Right renal pelvis (tissue), 4 donors: ENCODE measurements around the gene TNFRSF12A. TPM values are rescaled to one million over a fixed set of nuclear protein-coding genes. Genes with fewer than 3 reads are reported as not detected.

Experiments used
- DNase-seq, 4 donors: peaks; one replicate each; pipeline ENCODE4 v3.0.0-alpha.2; 2013; ENCODE audit warnings: low read depth in 4 of 4, low spot score in 3 of 4, missing footprints in 1 of 4
- polyA plus RNA-seq, 4 donors: library from polyadenylated mRNA; unstranded; fragments of 120-200 nt; gene quantifications; one replicate each; pipeline ENCODE4 v1.2.1, GENCODE V29; 2013; ENCODE audit not compliant: insufficient read length in 4 of 4

TNFRSF12A gene
- polyA plus RNA-seq, 4 donors = 7.5 to 18.2 (median 13.0) TPM

GRCh38 chr16:2985893-2986355 lies 34.2 kb upstream of the TNFRSF12A start:
- DNase-seq = no peak

GRCh38 chr16:2986623-2987188 lies 33.5 kb upstream of the TNFRSF12A start:
- DNase-seq = no peak

- no peak for DNase-seq
Observed at GRCh38 chr16:2987286-2987685, 32.9 kb upstream of the TNFRSF12A start.

- DNase-seq = no peak
Observed at GRCh38 chr16:2987833-2988232, 32.3 kb upstream of the TNFRSF12A start.

- no peak for DNase-seq
Observed at GRCh38 chr16:2988590-2989099, 31.5 kb upstream of the TNFRSF12A start.

- DNase-seq = no peak
Observed at GRCh38 chr16:2990891-2991290, 29.3 kb upstream of the TNFRSF12A start.

GRCh38 chr16:2991566-2992261 lies 28.5 kb upstream of the TNFRSF12A start:
- DNase-seq = no peak

GRCh38 chr16:2992383-2993081 lies 27.6 kb upstream of the TNFRSF12A start:
- DNase-seq = no peak

GRCh38 chr16:2996298-2996697 lies 23.9 kb upstream of the TNFRSF12A start:
- no peak for DNase-seq

GRCh38 chr16:2999929-3000328 lies 20.2 kb upstream of the TNFRSF12A start:
- DNase-seq = no peak

GRCh38 chr16:3000540-3000939 lies 19.6 kb upstream of the TNFRSF12A start:
- DNase-seq = no peak

- no peak for DNase-seq
Observed at GRCh38 chr16:3001316-3001715, 18.9 kb upstream of the TNFRSF12A start.

GRCh38 chr16:3003582-3004270 lies 16.4 kb upstream of the TNFRSF12A start:
- DNase-seq = peak; percentile 90 to 94 (median 94)

GRCh38 chr16:3004319-3004718 lies 15.8 kb upstream of the TNFRSF12A start:
- no peak for DNase-seq

GRCh38 chr16:3004781-3005284 lies 15.3 kb upstream of the TNFRSF12A start:
- no peak for DNase-seq

GRCh38 chr16:3007059-3007956 lies 12.9 kb upstream of the TNFRSF12A start:
- no peak for DNase-seq

- no peak for DNase-seq
Observed at GRCh38 chr16:3007957-3008689, 12.0 kb upstream of the TNFRSF12A start.

GRCh38 chr16:3008690-3009037 lies 11.5 kb upstream of the TNFRSF12A start:
- no peak for DNase-seq
